HEK293 (cell line): ENCODE measurements around the gene FNDC5.

ENCODE experiments used
- GFI1B ChIP-seq: fragments of 450-650 bp; formaldehyde crosslinking; IDR thresholded peaks from 2 replicates; pipeline ENCODE4 v1.5.1; 2016; ENCODE audit warnings: missing biosample characterization, missing genetic modification characterization
- KLF10 ChIP-seq: fragments of 450-650 bp; IDR thresholded peaks from 2 replicates; pipeline ENCODE4 v1.5.1; 2018; ENCODE audit warnings: missing biosample characterization, mild to moderate bottlenecking, missing genetic modification characterization
- MZF1 ChIP-seq: fragments of 450-650 bp; formaldehyde crosslinking; IDR thresholded peaks from 2 replicates; pipeline ENCODE4 v1.5.1; 2017; ENCODE audit warnings: missing biosample characterization, missing genetic modification characterization, borderline replicate concordance
- RBAK ChIP-seq: fragments of 450-650 bp; formaldehyde crosslinking; IDR thresholded peaks from 2 replicates; pipeline ENCODE4 v1.5.1; 2016; ENCODE audit warnings: missing biosample characterization, missing genetic modification characterization
- YY1 ChIP-seq: fragments of 450-650 bp; formaldehyde crosslinking; IDR thresholded peaks from 2 replicates; pipeline ENCODE4 v1.5.1; 2018; ENCODE audit warnings: missing biosample characterization, missing genetic modification characterization
- ZBTB10 ChIP-seq: fragments of 450-650 bp; formaldehyde crosslinking; IDR thresholded peaks from 2 replicates; pipeline ENCODE4 v1.5.1; 2016; ENCODE audit warnings: missing biosample characterization, missing genetic modification characterization
- ZBTB48 ChIP-seq: fragments of 450-650 bp; formaldehyde crosslinking; IDR thresholded peaks from 2 replicates; pipeline ENCODE4 v1.5.1; 2016; ENCODE audit warnings: missing biosample characterization, missing genetic modification characterization
- ZBTB49 ChIP-seq: fragments of 450-650 bp; formaldehyde crosslinking; IDR thresholded peaks from 2 replicates; pipeline ENCODE4 v1.5.1; 2016; ENCODE audit warnings: missing biosample characterization, missing genetic modification characterization, low read depth
- ZEB2 ChIP-seq: fragments of 450-650 bp; formaldehyde crosslinking; IDR thresholded peaks from 2 replicates; pipeline ENCODE4 v1.5.1; 2016; ENCODE audit warnings: missing biosample characterization, missing genetic modification characterization
- ZNF114 ChIP-seq: fragments of 450-650 bp; formaldehyde crosslinking; IDR thresholded peaks from 2 replicates; pipeline ENCODE4 v1.5.0; 2017; ENCODE audit warnings: missing biosample characterization, missing genetic modification characterization
- ZNF140 ChIP-seq: fragments of 450-650 bp; formaldehyde crosslinking; IDR thresholded peaks from 2 replicates; pipeline ENCODE4 v1.5.1; 2016; ENCODE audit warnings: missing biosample characterization, missing genetic modification characterization
- ZNF157 ChIP-seq: fragments of 450-650 bp; formaldehyde crosslinking; IDR thresholded peaks from 2 replicates; pipeline ENCODE4 v1.5.1; 2016; ENCODE audit warnings: missing biosample characterization, missing genetic modification characterization
- ZNF175 ChIP-seq: fragments of 450-650 bp; formaldehyde crosslinking; IDR thresholded peaks from 2 replicates; pipeline ENCODE4 v1.5.1; 2016; ENCODE audit warnings: missing biosample characterization, missing genetic modification characterization
- ZNF19 ChIP-seq: fragments of 450-650 bp; formaldehyde crosslinking; IDR thresholded peaks from 2 replicates; pipeline ENCODE4; 2016; ENCODE audit warnings: missing biosample characterization, missing genetic modification characterization, low read depth
- ZNF214 ChIP-seq: fragments of 450-650 bp; formaldehyde crosslinking; IDR thresholded peaks from 2 replicates; pipeline ENCODE4 v1.5.1; 2017; ENCODE audit warnings: missing biosample characterization, mild to moderate bottlenecking, missing genetic modification characterization, borderline replicate concordance
- ZNF280C ChIP-seq: fragments of 450-650 bp; formaldehyde crosslinking; IDR thresholded peaks from 2 replicates; pipeline ENCODE4 v1.5.1; 2016; ENCODE audit warnings: missing biosample characterization, missing genetic modification characterization
- ZNF302 ChIP-seq: fragments of 450-650 bp; formaldehyde crosslinking; IDR thresholded peaks from 2 replicates; pipeline ENCODE4 v1.5.1; 2016; ENCODE audit warnings: missing biosample characterization, missing genetic modification characterization, low read depth
- ZNF366 ChIP-seq: fragments of 450-650 bp; formaldehyde crosslinking; conservative IDR thresholded peaks from 2 replicates; pipeline ENCODE4 v1.5.1; 2016; ENCODE audit warnings: missing biosample characterization, missing genetic modification characterization
- ZNF449 ChIP-seq: fragments of 450-650 bp; formaldehyde crosslinking; IDR thresholded peaks from 2 replicates; pipeline ENCODE4 v1.5.1; 2017; ENCODE audit warnings: missing biosample characterization, mild to moderate bottlenecking, missing genetic modification characterization, moderate library complexity
- ZNF561 ChIP-seq: fragments of 450-650 bp; IDR thresholded peaks from 2 replicates; pipeline ENCODE4 v1.5.1; 2018; ENCODE audit warnings: missing biosample characterization, missing genetic modification characterization, borderline replicate concordance
- ZNF600 ChIP-seq: fragments of 450-650 bp; formaldehyde crosslinking; IDR thresholded peaks from 2 replicates; pipeline ENCODE4 v1.5.1; 2016; ENCODE audit warnings: missing biosample characterization, missing genetic modification characterization
- ZNF664 ChIP-seq: fragments of 450-650 bp; formaldehyde crosslinking; IDR thresholded peaks from 2 replicates; pipeline ENCODE4 v1.5.1; 2016; ENCODE audit warnings: missing biosample characterization, missing genetic modification characterization
- ZNF677 ChIP-seq: fragments of 450-650 bp; IDR thresholded peaks from 2 replicates; pipeline ENCODE4 v1.5.0; 2018; ENCODE audit warnings: missing biosample characterization, mild to moderate bottlenecking, missing genetic modification characterization, moderate library complexity
- ZNF76 ChIP-seq: fragments of 450-650 bp; formaldehyde crosslinking; IDR thresholded peaks from 2 replicates; pipeline ENCODE4; 2016; ENCODE audit warnings: low read depth, missing biosample characterization, missing genetic modification characterization, borderline replicate concordance
- ZNF843 ChIP-seq: fragments of 450-650 bp; formaldehyde crosslinking; IDR thresholded peaks from 2 replicates; pipeline ENCODE4 v1.5.1; 2016; ENCODE audit warnings: missing biosample characterization, missing genetic modification characterization
- TF ChIP-seq, protein P1 (sequence below): fragments of 450-650 bp; formaldehyde crosslinking; IDR thresholded peaks from 2 replicates; pipeline ENCODE4 v1.5.1; 2017; ENCODE audit warnings: missing biosample characterization, missing genetic modification characterization
- TF ChIP-seq, protein P2 (sequence below): fragments of 450-650 bp; formaldehyde crosslinking; IDR thresholded peaks from 2 replicates; pipeline ENCODE4 v1.5.1; 2016; ENCODE audit warnings: missing biosample characterization, missing genetic modification characterization

The FNDC5 gene

GRCh38 chr1:32817159-32817814 lies 53.4 kb downstream of the FNDC5 start, which contains the start of the genes S100PBP and YARS1 (continued):
- no peak for TF ChIP-seq MZF1 (tag by site-specific recombination)
- TF ChIP-seq ZNF280C (tag by site-specific recombination), result no peak
- TF ChIP-seq ZNF664 (tag by site-specific recombination), result peak; percentile 57
- TF ChIP-seq, protein P1, sequence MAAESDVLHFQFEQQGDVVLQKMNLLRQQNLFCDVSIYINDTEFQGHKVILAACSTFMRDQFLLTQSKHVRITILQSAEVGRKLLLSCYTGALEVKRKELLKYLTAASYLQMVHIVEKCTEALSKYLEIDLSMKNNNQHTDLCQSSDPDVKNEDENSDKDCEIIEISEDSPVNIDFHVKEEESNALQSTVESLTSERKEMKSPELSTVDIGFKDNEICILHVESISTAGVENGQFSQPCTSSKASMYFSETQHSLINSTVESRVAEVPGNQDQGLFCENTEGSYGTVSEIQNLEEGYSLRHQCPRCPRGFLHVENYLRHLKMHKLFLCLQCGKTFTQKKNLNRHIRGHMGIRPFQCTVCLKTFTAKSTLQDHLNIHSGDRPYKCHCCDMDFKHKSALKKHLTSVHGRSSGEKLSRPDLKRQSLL (tag by site-specific recombination), result peak; percentile 98
- no peak for TF ChIP-seq ZNF677 (tag by site-specific recombination)
- no peak for TF ChIP-seq ZNF19
- TF ChIP-seq ZNF843 (tag by site-specific recombination), result peak; percentile 87
- TF ChIP-seq RBAK (tag by site-specific recombination), result no peak
- TF ChIP-seq ZBTB10 (tag by site-specific recombination), result peak; percentile 95
- no peak for TF ChIP-seq ZNF140
- peak; percentile 75 for TF ChIP-seq KLF10 (tag by site-specific recombination)
- peak; percentile 61 for TF ChIP-seq YY1 (tag by site-specific recombination)
- TF ChIP-seq ZNF76 (tag by site-specific recombination), result peak; percentile 90
- TF ChIP-seq ZNF449, result peak; percentile 55
- TF ChIP-seq ZNF157, result no peak
- TF ChIP-seq ZBTB48, result no peak; the same call in 1 of the 2 replicates
- TF ChIP-seq GFI1B (tag by site-specific recombination), result no peak; the same call in 1 of the 2 replicates
- TF ChIP-seq, protein P2, sequence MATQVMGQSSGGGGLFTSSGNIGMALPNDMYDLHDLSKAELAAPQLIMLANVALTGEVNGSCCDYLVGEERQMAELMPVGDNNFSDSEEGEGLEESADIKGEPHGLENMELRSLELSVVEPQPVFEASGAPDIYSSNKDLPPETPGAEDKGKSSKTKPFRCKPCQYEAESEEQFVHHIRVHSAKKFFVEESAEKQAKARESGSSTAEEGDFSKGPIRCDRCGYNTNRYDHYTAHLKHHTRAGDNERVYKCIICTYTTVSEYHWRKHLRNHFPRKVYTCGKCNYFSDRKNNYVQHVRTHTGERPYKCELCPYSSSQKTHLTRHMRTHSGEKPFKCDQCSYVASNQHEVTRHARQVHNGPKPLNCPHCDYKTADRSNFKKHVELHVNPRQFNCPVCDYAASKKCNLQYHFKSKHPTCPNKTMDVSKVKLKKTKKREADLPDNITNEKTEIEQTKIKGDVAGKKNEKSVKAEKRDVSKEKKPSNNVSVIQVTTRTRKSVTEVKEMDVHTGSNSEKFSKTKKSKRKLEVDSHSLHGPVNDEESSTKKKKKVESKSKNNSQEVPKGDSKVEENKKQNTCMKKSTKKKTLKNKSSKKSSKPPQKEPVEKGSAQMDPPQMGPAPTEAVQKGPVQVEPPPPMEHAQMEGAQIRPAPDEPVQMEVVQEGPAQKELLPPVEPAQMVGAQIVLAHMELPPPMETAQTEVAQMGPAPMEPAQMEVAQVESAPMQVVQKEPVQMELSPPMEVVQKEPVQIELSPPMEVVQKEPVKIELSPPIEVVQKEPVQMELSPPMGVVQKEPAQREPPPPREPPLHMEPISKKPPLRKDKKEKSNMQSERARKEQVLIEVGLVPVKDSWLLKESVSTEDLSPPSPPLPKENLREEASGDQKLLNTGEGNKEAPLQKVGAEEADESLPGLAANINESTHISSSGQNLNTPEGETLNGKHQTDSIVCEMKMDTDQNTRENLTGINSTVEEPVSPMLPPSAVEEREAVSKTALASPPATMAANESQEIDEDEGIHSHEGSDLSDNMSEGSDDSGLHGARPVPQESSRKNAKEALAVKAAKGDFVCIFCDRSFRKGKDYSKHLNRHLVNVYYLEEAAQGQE (tag by site-specific recombination), result no peak; the same call in 1 of the 2 replicates
- no peak for TF ChIP-seq ZNF600 (tag by site-specific recombination)
- TF ChIP-seq ZNF366 (tag by site-specific recombination), result peak; percentile 94
- TF ChIP-seq ZNF302, result no peak; the same call in 1 of the 2 replicates
- TF ChIP-seq ZNF561, result peak; percentile 68
- TF ChIP-seq ZNF214 (tag by site-specific recombination), result no peak
- no peak for TF ChIP-seq ZNF175
- TF ChIP-seq ZBTB49 (tag by site-specific recombination), result no peak
- no peak for TF ChIP-seq ZNF114 (tag by site-specific recombination)
- TF ChIP-seq ZEB2 (tag by site-specific recombination), result peak; percentile 89
